K562 (cell line): ENCODE measurements around the gene NCOA1. TPM values are rescaled to one million over a fixed set of nuclear protein-coding genes. Genes with fewer than 3 reads are reported as not detected.
A peak's percentile ranks its signal among the peaks of the same experiment; 100 is the strongest.

Source experiments
- BCL6 ChIP-seq: fragments of 250-450 bp; sonication (Bioruptor Pico); IDR thresholded peaks from 2 replicates; pipeline ENCODE4 v1.4.0; 2020
- CBFA2T2 ChIP-seq: fragments of 450-650 bp; conservative IDR thresholded peaks from 2 replicates; pipeline ENCODE4 v1.6.1; 2017; ENCODE audit warnings: mild to moderate bottlenecking
- CTCF ChIP-seq, 3 experiments: IDR thresholded peaks in 2 of 3; conservative IDR thresholded peaks in 1 of 3; 2 replicates each; pipeline ENCODE4 v1.5.1; 2011 to 2012; ENCODE audit warnings: low read length in 3 of 3, mild to moderate bottlenecking in 3 of 3, control low read depth in 2 of 3, improper control_type of control experiment in 1 of 3, inconsistent platforms in 1 of 3, low read depth in 1 of 3, mixed read lengths in 1 of 3, moderate library complexity in 1 of 3; ENCODE audit not compliant: insufficient read depth in 2 of 3
- HNRNPL ChIP-seq: fragments of 200-400 bp; formaldehyde crosslinking; IDR thresholded peaks from 2 replicates; pipeline ENCODE4 v1.6.1; 2017; ENCODE audit warnings: low read depth, mild to moderate bottlenecking, low read length
- MAX ChIP-seq: sonication (generic); formaldehyde crosslinking; IDR thresholded peaks from 2 replicates; pipeline ENCODE4 v1.9.0; 2022; ENCODE audit warnings: mild to moderate bottlenecking, missing genetic modification reagents
- MXD1 ChIP-seq: fragments of 250-450 bp; sonication (Bioruptor Pico); IDR thresholded peaks from 2 replicates; pipeline ENCODE4 v1.8.0; 2021; ENCODE audit warnings: borderline replicate concordance, mild to moderate bottlenecking, moderate library complexity; ENCODE audit not compliant: poor library complexity, severe bottlenecking
- POLR2AphosphoS5 ChIP-seq: IDR thresholded peaks from 2 replicates; pipeline ENCODE4 v1.6.1; 2011; ENCODE audit warnings: mild to moderate bottlenecking, low read depth, low read length, moderate library complexity; ENCODE audit not compliant: control insufficient read depth, insufficient read depth
- TAF7 ChIP-seq: fragments of 450-650 bp; IDR thresholded peaks from 2 replicates; pipeline ENCODE4 v1.6.1; 2016; ENCODE audit warnings: missing genetic modification characterization, missing compliant biosample characterization
- ZBTB43 ChIP-seq: sonication (generic); formaldehyde crosslinking; IDR thresholded peaks from 2 replicates; pipeline ENCODE4 v1.8.0; 2023; ENCODE audit warnings: mild to moderate bottlenecking, missing genetic modification reagents
- ZNF280B ChIP-seq: fragments of 250-450 bp; sonication (Bioruptor Pico); IDR thresholded peaks from 2 replicates; pipeline ENCODE4 v1.5.1; 2021; ENCODE audit warnings: mild to moderate bottlenecking
- ZNF384 ChIP-seq: IDR thresholded peaks from 2 replicates; pipeline ENCODE4 v1.6.1; 2012; ENCODE audit warnings: low read depth, low read length, improper control_type of control experiment
- polyA plus RNA-seq, 8 experiments: library from polyadenylated mRNA; depleted of rRNA in 4 of 8; stranded (reverse) in 5 of 8; unstranded in 3 of 8; fragments of >200 nt; fragmentation: Nextera tagmentation in 2 of 8; fragmentation: Illumina TruSeq in 1 of 8; extraction: Ambion mirVana in 2 of 8; extraction: Trizol in 1 of 8; gene quantifications; 2 replicates each; pipeline versions ENCODE4 v1.2.1 to v1.2.3, GENCODE V29; 2011 to 2014; ENCODE audit warnings: inconsistent platforms in 1 of 8, missing spikeins in 1 of 8
- total RNA-seq, 7 experiments: library from RNA; depleted of rRNA in 6 of 7; stranded (reverse); fragments of >200 nt in 6 of 7; fragmentation: Illumina TruSeq in 2 of 7; extraction: Trizol in 2 of 7; gene quantifications; 2 replicates each; pipeline versions ENCODE4 v1.2.1 to v1.2.3, GENCODE V29; 2011 to 2021; ENCODE audit warnings: low replicate concordance in 1 of 7
- TF ChIP-seq, protein P1 (sequence below), 3 experiments: fragments of 200-800 bp in 1 of 3; fragments of 250-450 bp in 1 of 3; fragments of 450-650 bp in 1 of 3; sonication (Bioruptor Pico) in 1 of 3; sonication (Bioruptor generic) in 1 of 3; formaldehyde crosslinking in 1 of 3; IDR thresholded peaks; 2 replicates each; pipeline versions ENCODE4 v1.6.1 to v1.8.0; 2016 to 2022; ENCODE audit warnings: mild to moderate bottlenecking in 2 of 3, missing genetic modification characterization in 2 of 3, missing compliant biosample characterization in 1 of 3, moderate library complexity in 1 of 3
- TF ChIP-seq, protein P2 (sequence below), 2 experiments: fragments of 450-650 bp; conservative IDR thresholded peaks; 2 replicates each; pipeline ENCODE4 v1.6.1; 2017; ENCODE audit warnings: mild to moderate bottlenecking in 2 of 2, moderate library complexity in 2 of 2
- TF ChIP-seq, protein P3 (sequence below): fragments of 450-650 bp; conservative IDR thresholded peaks from 2 replicates; pipeline ENCODE4 v1.6.1; 2016; ENCODE audit warnings: missing genetic modification characterization, low read depth, mild to moderate bottlenecking, control low read depth, missing compliant biosample characterization

Gene NCOA1
- total and polyA plus RNA-seq, 9 of the 15 experiments (the other 6 are each of a cell fraction or from before 2014, with no cell fraction given) = 4.9 to 25.7 (median 17.0) TPM

GRCh38 chr2:24482972-24483300, 8.1 kb upstream of the NCOA1 start (continued):
- no peak for TF ChIP-seq ZBTB43 (CRISPR knock-in tag)
- no peak for TF ChIP-seq HNRNPL
- TF ChIP-seq CBFA2T2 = no peak
- TF ChIP-seq ZNF280B = no peak
- no peak for TF ChIP-seq BCL6 (CRISPR knock-in tag)
- TF ChIP-seq, protein P1, sequence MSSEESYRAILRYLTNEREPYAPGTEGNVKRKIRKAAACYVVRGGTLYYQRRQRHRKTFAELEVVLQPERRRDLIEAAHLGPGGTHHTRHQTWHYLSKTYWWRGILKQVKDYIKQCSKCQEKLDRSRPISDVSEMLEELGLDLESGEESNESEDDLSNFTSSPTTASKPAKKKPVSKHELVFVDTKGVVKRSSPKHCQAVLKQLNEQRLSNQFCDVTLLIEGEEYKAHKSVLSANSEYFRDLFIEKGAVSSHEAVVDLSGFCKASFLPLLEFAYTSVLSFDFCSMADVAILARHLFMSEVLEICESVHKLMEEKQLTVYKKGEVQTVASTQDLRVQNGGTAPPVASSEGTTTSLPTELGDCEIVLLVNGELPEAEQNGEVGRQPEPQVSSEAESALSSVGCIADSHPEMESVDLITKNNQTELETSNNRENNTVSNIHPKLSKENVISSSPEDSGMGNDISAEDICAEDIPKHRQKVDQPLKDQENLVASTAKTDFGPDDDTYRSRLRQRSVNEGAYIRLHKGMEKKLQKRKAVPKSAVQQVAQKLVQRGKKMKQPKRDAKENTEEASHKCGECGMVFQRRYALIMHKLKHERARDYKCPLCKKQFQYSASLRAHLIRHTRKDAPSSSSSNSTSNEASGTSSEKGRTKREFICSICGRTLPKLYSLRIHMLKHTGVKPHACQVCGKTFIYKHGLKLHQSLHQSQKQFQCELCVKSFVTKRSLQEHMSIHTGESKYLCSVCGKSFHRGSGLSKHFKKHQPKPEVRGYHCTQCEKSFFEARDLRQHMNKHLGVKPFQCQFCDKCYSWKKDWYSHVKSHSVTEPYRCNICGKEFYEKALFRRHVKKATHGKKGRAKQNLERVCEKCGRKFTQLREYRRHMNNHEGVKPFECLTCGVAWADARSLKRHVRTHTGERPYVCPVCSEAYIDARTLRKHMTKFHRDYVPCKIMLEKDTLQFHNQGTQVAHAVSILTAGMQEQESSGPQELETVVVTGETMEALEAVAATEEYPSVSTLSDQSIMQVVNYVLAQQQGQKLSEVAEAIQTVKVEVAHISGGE (CRISPR knock-in tag; IDR thresholded peaks at IDR 0.05) = no peak
- no peak for TF ChIP-seq MXD1 (CRISPR knock-in tag)
- no peak for TF ChIP-seq CTCF (IDR thresholded peaks at IDR 0.05 in 2 of 3, conservative IDR thresholded peaks at IDR 0.05 in 1 of 3; ENCODE audit: insufficient read depth in 2 of 3, low read depth in 1 of 3, low read length in 3 of 3)
- TF ChIP-seq, protein P2, sequence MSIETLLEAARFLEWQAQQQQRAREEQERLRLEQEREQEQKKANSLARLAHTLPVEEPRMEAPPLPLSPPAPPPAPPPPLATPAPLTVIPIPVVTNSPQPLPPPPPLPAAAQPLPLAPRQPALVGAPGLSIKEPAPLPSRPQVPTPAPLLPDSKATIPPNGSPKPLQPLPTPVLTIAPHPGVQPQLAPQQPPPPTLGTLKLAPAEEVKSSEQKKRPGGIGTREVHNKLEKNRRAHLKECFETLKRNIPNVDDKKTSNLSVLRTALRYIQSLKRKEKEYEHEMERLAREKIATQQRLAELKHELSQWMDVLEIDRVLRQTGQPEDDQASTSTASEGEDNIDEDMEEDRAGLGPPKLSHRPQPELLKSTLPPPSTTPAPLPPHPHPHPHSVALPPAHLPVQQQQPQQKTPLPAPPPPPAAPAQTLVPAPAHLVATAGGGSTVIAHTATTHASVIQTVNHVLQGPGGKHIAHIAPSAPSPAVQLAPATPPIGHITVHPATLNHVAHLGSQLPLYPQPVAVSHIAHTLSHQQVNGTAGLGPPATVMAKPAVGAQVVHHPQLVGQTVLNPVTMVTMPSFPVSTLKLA (conservative IDR thresholded peaks at IDR 0.05) = no peak
- TF ChIP-seq, protein P3, sequence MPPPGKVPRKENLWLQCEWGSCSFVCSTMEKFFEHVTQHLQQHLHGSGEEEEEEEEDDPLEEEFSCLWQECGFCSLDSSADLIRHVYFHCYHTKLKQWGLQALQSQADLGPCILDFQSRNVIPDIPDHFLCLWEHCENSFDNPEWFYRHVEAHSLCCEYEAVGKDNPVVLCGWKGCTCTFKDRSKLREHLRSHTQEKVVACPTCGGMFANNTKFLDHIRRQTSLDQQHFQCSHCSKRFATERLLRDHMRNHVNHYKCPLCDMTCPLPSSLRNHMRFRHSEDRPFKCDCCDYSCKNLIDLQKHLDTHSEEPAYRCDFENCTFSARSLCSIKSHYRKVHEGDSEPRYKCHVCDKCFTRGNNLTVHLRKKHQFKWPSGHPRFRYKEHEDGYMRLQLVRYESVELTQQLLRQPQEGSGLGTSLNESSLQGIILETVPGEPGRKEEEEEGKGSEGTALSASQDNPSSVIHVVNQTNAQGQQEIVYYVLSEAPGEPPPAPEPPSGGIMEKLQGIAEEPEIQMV (tag) = 0 out of 2 replicates have a peak, but pooled peaks have one; percentile 10
- TF ChIP-seq TAF7 (tag) = no peak
- no peak for TF ChIP-seq ZNF384
- TF ChIP-seq POLR2AphosphoS5 = no peak
- no peak for TF ChIP-seq MAX (CRISPR knock-in tag)
